Measurements from ENCODE around the gene HES1. TPM values are rescaled to one million over a fixed set of nuclear protein-coding genes. Genes with fewer than 3 reads are reported as not detected.

Gene HES1
- total and polyA plus RNA-seq, 9 of the 15 experiments (the other 6 are each of a cell fraction or from before 2014, with no cell fraction given), result 3.4 to 37.0 (median 19.3) TPM

DNA sequence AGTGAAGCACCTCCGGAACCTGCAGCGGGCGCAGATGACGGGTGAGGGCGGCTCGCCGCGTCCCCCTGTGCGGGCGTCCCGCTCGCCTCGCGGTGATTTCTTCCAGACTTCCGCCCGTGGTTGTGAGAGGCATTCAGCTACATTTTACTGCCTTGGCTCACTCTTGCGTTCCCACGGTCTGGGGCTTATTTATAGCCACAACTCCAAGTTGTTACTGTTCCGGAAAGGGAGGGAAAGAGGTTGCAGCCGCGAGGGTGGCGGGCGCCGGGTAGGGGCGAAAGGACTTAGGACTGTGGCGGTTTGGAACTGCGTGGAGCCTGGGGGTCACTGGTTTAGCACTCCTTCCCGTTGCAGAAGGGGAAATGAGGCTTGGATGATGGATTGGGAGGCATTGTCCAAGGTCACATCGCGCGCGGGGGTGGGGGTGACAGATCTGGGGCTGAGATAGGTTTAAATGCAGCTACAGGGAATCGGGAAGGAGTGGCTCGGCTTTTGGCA is 1.1 kb downstream of the HES1 start (continued):
- TF ChIP-seq BRD9 (IDR thresholded peaks at IDR 0.05; ENCODE audit: low read depth, partially characterized antibody), result no peak
- TF ChIP-seq NFATC3 (IDR thresholded peaks at IDR 0.05), result no peak
- TF ChIP-seq ZKSCAN1 (IDR thresholded peaks at IDR 0.05; ENCODE audit: low read depth, low read length), result no peak
- peak; percentile 29; the same call in 1 of the 2 replicates for TF ChIP-seq GABPB1 (CRISPR knock-in tag; IDR thresholded peaks at IDR 0.05)
- TF ChIP-seq RBM22 (IDR thresholded peaks at IDR 0.05; ENCODE audit: low read depth, low read length, poor library complexity, severe bottlenecking), result no peak
- TF ChIP-seq KDM4B (IDR thresholded peaks at IDR 0.05; ENCODE audit: borderline replicate concordance in 2 of 2, low read depth in 1 of 2), result peak in 1 of 2 experiments; percentile 38; a peak in 1 of 4 replicates
- TF ChIP-seq IRF9 (tag; IDR thresholded peaks at IDR 0.05), result no peak
- TF ChIP-seq ZNF133 (CRISPR knock-in tag; IDR thresholded peaks at IDR 0.05), result no peak
- no peak for TF ChIP-seq BDP1 (IDR thresholded peaks at IDR 0.05; ENCODE audit: insufficient read depth, insufficient read length)
- no peak for TF ChIP-seq ZNF584 (CRISPR knock-in tag; IDR thresholded peaks at IDR 0.05; ENCODE audit: low read depth)
- TF ChIP-seq ETS2 (tag; IDR thresholded peaks at IDR 0.05; ENCODE audit: borderline replicate concordance, poor library complexity, severe bottlenecking), result no peak
- 0 out of 2 replicates have a peak, but pooled peaks have one; percentile 11 for TF ChIP-seq ZNF644 (tag; IDR thresholded peaks at IDR 0.05; ENCODE audit: low read depth)
- no peak; the same call in 1 of the 2 replicates for TF ChIP-seq MTA3 (IDR thresholded peaks at IDR 0.05; ENCODE audit: borderline replicate concordance)
- TF ChIP-seq PHF20 (IDR thresholded peaks at IDR 0.05; ENCODE audit: partially characterized antibody), result no peak
- TF ChIP-seq, protein P1, sequence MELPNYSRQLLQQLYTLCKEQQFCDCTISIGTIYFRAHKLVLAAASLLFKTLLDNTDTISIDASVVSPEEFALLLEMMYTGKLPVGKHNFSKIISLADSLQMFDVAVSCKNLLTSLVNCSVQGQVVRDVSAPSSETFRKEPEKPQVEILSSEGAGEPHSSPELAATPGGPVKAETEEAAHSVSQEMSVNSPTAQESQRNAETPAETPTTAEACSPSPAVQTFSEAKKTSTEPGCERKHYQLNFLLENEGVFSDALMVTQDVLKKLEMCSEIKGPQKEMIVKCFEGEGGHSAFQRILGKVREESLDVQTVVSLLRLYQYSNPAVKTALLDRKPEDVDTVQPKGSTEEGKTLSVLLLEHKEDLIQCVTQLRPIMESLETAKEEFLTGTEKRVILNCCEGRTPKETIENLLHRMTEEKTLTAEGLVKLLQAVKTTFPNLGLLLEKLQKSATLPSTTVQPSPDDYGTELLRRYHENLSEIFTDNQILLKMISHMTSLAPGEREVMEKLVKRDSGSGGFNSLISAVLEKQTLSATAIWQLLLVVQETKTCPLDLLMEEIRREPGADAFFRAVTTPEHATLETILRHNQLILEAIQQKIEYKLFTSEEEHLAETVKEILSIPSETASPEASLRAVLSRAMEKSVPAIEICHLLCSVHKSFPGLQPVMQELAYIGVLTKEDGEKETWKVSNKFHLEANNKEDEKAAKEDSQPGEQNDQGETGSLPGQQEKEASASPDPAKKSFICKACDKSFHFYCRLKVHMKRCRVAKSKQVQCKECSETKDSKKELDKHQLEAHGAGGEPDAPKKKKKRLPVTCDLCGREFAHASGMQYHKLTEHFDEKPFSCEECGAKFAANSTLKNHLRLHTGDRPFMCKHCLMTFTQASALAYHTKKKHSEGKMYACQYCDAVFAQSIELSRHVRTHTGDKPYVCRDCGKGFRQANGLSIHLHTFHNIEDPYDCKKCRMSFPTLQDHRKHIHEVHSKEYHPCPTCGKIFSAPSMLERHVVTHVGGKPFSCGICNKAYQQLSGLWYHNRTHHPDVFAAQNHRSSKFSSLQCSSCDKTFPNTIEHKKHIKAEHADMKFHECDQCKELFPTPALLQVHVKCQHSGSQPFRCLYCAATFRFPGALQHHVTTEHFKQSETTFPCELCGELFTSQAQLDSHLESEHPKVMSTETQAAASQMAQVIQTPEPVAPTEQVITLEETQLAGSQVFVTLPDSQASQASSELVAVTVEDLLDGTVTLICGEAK (IDR thresholded peaks at IDR 0.05), result no peak
- TF ChIP-seq, protein P1 (CRISPR knock-in tag; IDR thresholded peaks at IDR 0.05), result no peak
- TF ChIP-seq CBFA2T3 (IDR thresholded peaks at IDR 0.05), result no peak
- TF ChIP-seq TAF1 (IDR thresholded peaks at IDR 0.05; ENCODE audit: control insufficient read depth, extremely low read depth, insufficient read depth, low read length, severe bottlenecking), result peak; percentile 14
- TF ChIP-seq CBX3 (IDR thresholded peaks at IDR 0.05; ENCODE audit: borderline replicate concordance in 1 of 2, low read length in 2 of 2), result no peak
- no peak for TF ChIP-seq SAFB (IDR thresholded peaks at IDR 0.05; ENCODE audit: borderline replicate concordance, low read depth, low read length)
